K562 (cell line): Measurements from ENCODE around the gene ZDHHC5. TPM values are rescaled to one million over a fixed set of nuclear protein-coding genes. Genes with fewer than 3 reads are reported as not detected.

Source experiments
- ESRRA ChIP-seq: fragments of 450-650 bp; IDR thresholded peaks from 2 replicates; pipeline ENCODE4 v1.6.1; 2014; ENCODE audit warnings: low read depth, mild to moderate bottlenecking, moderate library complexity, borderline replicate concordance
- ETS2 ChIP-seq: IDR thresholded peaks from 2 replicates; pipeline ENCODE4 v1.6.1; 2016; ENCODE audit warnings: borderline replicate concordance, missing genetic modification characterization, mild to moderate bottlenecking, moderate library complexity, missing compliant biosample characterization; ENCODE audit not compliant: poor library complexity, severe bottlenecking
- KDM1A ChIP-seq, 2 experiments: fragments of 450-650 bp; IDR thresholded peaks; 2 replicates each; pipeline ENCODE4 v1.6.1; 2016; ENCODE audit warnings: mild to moderate bottlenecking in 2 of 2
- MAZ ChIP-seq, 2 experiments: fragments of 450-650 bp in 1 of 2; sonication (generic) in 1 of 2; formaldehyde crosslinking; IDR thresholded peaks in 1 of 2; conservative IDR thresholded peaks in 1 of 2; 2 replicates each; pipeline versions ENCODE4 v1.4.0 to v1.5.0; 2020; ENCODE audit warnings: mild to moderate bottlenecking in 1 of 2, missing genetic modification reagents in 1 of 2
- PHF21A ChIP-seq: fragments of 450-650 bp; IDR thresholded peaks from 2 replicates; pipeline ENCODE4 v1.6.1; 2017; ENCODE audit warnings: low read depth, borderline replicate concordance
- RAD21 ChIP-seq, 2 experiments: fragments of 250-450 bp in 1 of 2; fragments of 450-650 bp in 1 of 2; sonication (Bioruptor Pico) in 1 of 2; formaldehyde crosslinking in 1 of 2; IDR thresholded peaks in 1 of 2; conservative IDR thresholded peaks in 1 of 2; 2 replicates each; pipeline versions ENCODE4 v1.4.0 to v1.8.0; 2020 to 2022; ENCODE audit warnings: mild to moderate bottlenecking in 2 of 2, moderate library complexity in 1 of 2
- SMC3 ChIP-seq: conservative IDR thresholded peaks from 2 replicates; pipeline ENCODE4 v1.6.1; 2011; ENCODE audit warnings: low read depth, low read length, improper control_type of control experiment; ENCODE audit not compliant: insufficient read depth
- ZEB2 ChIP-seq: fragments of 450-650 bp; IDR thresholded peaks from 2 replicates; pipeline ENCODE4 v1.6.1; 2016
- polyA plus RNA-seq, 8 experiments: library from polyadenylated mRNA; depleted of rRNA in 4 of 8; stranded (reverse) in 5 of 8; unstranded in 3 of 8; fragments of >200 nt; fragmentation: Nextera tagmentation in 2 of 8; fragmentation: Illumina TruSeq in 1 of 8; extraction: Ambion mirVana in 2 of 8; extraction: Trizol in 1 of 8; gene quantifications; 2 replicates each; pipeline versions ENCODE4 v1.2.1 to v1.2.3, GENCODE V29; 2011 to 2014; ENCODE audit warnings: inconsistent platforms in 1 of 8, missing spikeins in 1 of 8
- total RNA-seq, 7 experiments: library from RNA; depleted of rRNA in 6 of 7; stranded (reverse); fragments of >200 nt in 6 of 7; fragmentation: Illumina TruSeq in 2 of 7; extraction: Trizol in 2 of 7; gene quantifications; 2 replicates each; pipeline versions ENCODE4 v1.2.1 to v1.2.3, GENCODE V29; 2011 to 2021; ENCODE audit warnings: low replicate concordance in 1 of 7
- TF ChIP-seq, protein P1 (sequence below), 2 experiments: fragments of 450-650 bp; formaldehyde crosslinking in 1 of 2; IDR thresholded peaks; 2 replicates each; pipeline versions ENCODE4 v1.4.0 to v1.6.1; 2014 to 2020; ENCODE audit warnings: mild to moderate bottlenecking in 2 of 2, borderline replicate concordance in 1 of 2, low read depth in 1 of 2
- TF ChIP-seq, protein P2 (sequence below): fragments of 250-450 bp; sonication (Bioruptor Pico); IDR thresholded peaks from 2 replicates; pipeline ENCODE4 v1.9.0; 2021; ENCODE audit warnings: mild to moderate bottlenecking
- TF ChIP-seq, protein P3 (sequence below): fragments of 200-800 bp; sonication (Bioruptor generic); IDR thresholded peaks from 2 replicates; pipeline ENCODE4 v1.6.1; 2017; ENCODE audit warnings: missing genetic modification characterization, missing compliant biosample characterization
- TF ChIP-seq, protein P4 (sequence below), 3 experiments: fragments of 200-800 bp in 1 of 3; sonication (Bioruptor generic) in 1 of 3; sonication (generic) in 1 of 3; formaldehyde crosslinking in 1 of 3; IDR thresholded peaks; 2 replicates each; pipeline versions ENCODE4 v1.6.1 to v1.8.0; 2016 to 2022; ENCODE audit warnings: mild to moderate bottlenecking in 2 of 3, missing compliant biosample characterization in 2 of 3, missing genetic modification characterization in 2 of 3, missing genetic modification reagents in 1 of 3

Gene ZDHHC5
- total and polyA plus RNA-seq, 9 of the 15 experiments (the other 6 are each of a cell fraction or from before 2014, with no cell fraction given) = 3.8 to 64.2 (median 35.9) TPM

DNA sequence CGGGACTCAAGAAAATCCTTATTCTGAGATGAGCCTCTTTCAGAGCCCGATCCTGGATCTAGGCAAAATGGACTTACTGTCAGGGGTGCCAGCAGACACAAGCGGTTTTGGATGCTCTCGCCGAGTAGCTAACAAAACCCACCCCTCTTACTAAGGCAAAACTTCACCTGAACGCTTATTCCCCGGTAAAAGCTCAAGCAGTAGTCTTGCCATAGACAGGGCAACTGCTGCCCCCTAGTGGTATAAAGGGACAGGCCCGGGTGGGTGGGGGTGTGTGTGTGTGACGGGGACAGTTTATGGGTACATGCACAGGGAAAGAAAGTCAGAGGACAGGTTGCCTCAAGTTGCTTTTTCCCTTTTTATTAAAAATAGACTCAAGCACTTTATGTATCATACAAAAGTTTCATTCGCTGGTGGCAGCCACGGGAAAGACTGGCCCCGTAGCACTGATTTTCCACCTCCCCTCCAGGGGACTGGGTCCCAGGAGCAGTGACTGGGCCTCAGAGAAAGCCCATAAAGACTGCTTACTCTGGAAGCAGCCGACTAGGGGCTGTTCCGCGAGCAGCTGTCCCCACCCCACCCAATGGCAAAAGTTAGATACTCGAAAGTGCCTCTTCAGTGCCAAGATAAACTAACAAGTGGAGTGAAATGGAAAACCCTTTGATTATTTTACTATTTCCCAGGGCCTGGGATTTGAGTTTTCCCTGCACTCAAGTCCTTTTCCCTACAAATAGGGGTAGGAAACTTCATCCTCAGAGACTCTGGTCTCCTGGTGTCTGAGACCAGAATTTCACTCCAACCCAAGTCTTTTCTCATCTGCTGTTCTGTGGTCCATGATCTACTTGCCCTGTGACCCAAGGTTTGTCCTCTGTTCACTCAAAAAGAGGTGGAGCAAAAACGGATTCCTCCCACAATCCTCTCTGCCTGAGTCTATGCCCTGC, 22.9 kb upstream of the ZDHHC5 start (continued):
- TF ChIP-seq, protein P1, sequence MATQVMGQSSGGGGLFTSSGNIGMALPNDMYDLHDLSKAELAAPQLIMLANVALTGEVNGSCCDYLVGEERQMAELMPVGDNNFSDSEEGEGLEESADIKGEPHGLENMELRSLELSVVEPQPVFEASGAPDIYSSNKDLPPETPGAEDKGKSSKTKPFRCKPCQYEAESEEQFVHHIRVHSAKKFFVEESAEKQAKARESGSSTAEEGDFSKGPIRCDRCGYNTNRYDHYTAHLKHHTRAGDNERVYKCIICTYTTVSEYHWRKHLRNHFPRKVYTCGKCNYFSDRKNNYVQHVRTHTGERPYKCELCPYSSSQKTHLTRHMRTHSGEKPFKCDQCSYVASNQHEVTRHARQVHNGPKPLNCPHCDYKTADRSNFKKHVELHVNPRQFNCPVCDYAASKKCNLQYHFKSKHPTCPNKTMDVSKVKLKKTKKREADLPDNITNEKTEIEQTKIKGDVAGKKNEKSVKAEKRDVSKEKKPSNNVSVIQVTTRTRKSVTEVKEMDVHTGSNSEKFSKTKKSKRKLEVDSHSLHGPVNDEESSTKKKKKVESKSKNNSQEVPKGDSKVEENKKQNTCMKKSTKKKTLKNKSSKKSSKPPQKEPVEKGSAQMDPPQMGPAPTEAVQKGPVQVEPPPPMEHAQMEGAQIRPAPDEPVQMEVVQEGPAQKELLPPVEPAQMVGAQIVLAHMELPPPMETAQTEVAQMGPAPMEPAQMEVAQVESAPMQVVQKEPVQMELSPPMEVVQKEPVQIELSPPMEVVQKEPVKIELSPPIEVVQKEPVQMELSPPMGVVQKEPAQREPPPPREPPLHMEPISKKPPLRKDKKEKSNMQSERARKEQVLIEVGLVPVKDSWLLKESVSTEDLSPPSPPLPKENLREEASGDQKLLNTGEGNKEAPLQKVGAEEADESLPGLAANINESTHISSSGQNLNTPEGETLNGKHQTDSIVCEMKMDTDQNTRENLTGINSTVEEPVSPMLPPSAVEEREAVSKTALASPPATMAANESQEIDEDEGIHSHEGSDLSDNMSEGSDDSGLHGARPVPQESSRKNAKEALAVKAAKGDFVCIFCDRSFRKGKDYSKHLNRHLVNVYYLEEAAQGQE (IDR thresholded peaks at IDR 0.05; ENCODE audit: borderline replicate concordance) = peak; percentile 29; the same call in 1 of the 2 replicates
- TF ChIP-seq, protein P1 (CRISPR knock-in tag; IDR thresholded peaks at IDR 0.05; ENCODE audit: low read depth) = no peak
- TF ChIP-seq ZEB2 (no peak), SMC3 (peak; percentile 42; the same call in 1 of the 2 replicates), MAZ (CRISPR knock-in tag; conservative IDR thresholded peaks at IDR 0.05 in 1 of 2, IDR thresholded peaks at IDR 0.05 in 1 of 2) (peak in 1 of 2 experiments; percentile 80; a peak in 2 of 4 replicates), PHF21A (peak; percentile 76; the same call in 1 of the 2 replicates), ESRRA (no peak), RAD21 (CRISPR knock-in tag; conservative IDR thresholded peaks at IDR 0.05 in 1 of 2, IDR thresholded peaks at IDR 0.05 in 1 of 2) (peak; percentile 62 to 70), ETS2 (no peak), KDM1A (IDR thresholded peaks at IDR 0.05) (0 out of 4 replicates have a peak, but pooled peaks of 1 of the 2 experiments have one; percentile 32)
- TF ChIP-seq, protein P2, sequence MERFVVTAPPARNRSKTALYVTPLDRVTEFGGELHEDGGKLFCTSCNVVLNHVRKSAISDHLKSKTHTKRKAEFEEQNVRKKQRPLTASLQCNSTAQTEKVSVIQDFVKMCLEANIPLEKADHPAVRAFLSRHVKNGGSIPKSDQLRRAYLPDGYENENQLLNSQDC = no peak
- TF ChIP-seq, protein P3, sequence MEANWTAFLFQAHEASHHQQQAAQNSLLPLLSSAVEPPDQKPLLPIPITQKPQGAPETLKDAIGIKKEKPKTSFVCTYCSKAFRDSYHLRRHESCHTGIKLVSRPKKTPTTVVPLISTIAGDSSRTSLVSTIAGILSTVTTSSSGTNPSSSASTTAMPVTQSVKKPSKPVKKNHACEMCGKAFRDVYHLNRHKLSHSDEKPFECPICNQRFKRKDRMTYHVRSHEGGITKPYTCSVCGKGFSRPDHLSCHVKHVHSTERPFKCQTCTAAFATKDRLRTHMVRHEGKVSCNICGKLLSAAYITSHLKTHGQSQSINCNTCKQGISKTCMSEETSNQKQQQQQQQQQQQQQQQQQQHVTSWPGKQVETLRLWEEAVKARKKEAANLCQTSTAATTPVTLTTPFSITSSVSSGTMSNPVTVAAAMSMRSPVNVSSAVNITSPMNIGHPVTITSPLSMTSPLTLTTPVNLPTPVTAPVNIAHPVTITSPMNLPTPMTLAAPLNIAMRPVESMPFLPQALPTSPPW (CRISPR knock-in tag) = peak; percentile 56; the same call in 1 of the 2 replicates
- TF ChIP-seq, protein P4, sequence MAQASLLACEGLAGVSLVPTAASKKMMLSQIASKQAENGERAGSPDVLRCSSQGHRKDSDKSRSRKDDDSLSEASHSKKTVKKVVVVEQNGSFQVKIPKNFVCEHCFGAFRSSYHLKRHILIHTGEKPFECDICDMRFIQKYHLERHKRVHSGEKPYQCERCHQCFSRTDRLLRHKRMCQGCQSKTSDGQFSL (CRISPR knock-in tag; IDR thresholded peaks at IDR 0.05) = peak; percentile 93
- TF ChIP-seq, protein P4 (tag; IDR thresholded peaks at IDR 0.05) = peak in 1 of 2 experiments; percentile 84; a peak in 2 of 4 replicates
